ENCODE results near the gene ZNF775.
"Not testable (repeated sequence)": the region's sequence is repeated elsewhere in the genome, so short reads cannot be mapped to it uniquely, and the experiment has no call there.

Gene ZNF775

GRCh38 chr7:150383710-150384397 lies 4.7 kb downstream of the ZNF775 start:
- DNase-seq, result no peak

GRCh38 chr7:150384406-150385301 lies 5.5 kb downstream of the ZNF775 start:
- no peak for DNase-seq

GRCh38 chr7:150385302-150385723 lies 6.2 kb downstream of the ZNF775 start:
- no peak for DNase-seq

GRCh38 chr7:150385884-150386283 lies 6.8 kb downstream of the ZNF775 start:
- DNase-seq, result not testable (repeated sequence)

- no peak for DNase-seq
Measured at GRCh38 chr7:150388306-150388705, 9.2 kb downstream of the ZNF775 start.

- DNase-seq, result no peak
Measured at GRCh38 chr7:150388709-150389531, 9.8 kb downstream of the ZNF775 start.

- no peak for DNase-seq
Measured at GRCh38 chr7:150389532-150389816, 10.3 kb downstream of the ZNF775 start.

- DNase-seq, result no peak
Measured at GRCh38 chr7:150390205-150390604, 11.1 kb downstream of the ZNF775 start.

- DNase-seq, result no peak
Measured at GRCh38 chr7:150393325-150393724, 14.2 kb downstream of the ZNF775 start.

GRCh38 chr7:150396426-150396825 lies 17.3 kb downstream of the ZNF775 start:
- no peak for DNase-seq

- no peak for DNase-seq
Measured at GRCh38 chr7:150396851-150397260, 17.7 kb downstream of the ZNF775 start.

GRCh38 chr7:150397346-150398107 lies 18.4 kb downstream of the ZNF775 start:
- no peak for DNase-seq

GRCh38 chr7:150398108-150398964 lies 19.2 kb downstream of the ZNF775 start:
- DNase-seq, result no peak

GRCh38 chr7:150398965-150399320 lies 19.8 kb downstream of the ZNF775 start:
- DNase-seq, result no peak

GRCh38 chr7:150399421-150400007 lies 20.4 kb downstream of the ZNF775 start:
- DNase-seq, result no peak

GRCh38 chr7:150400008-150400787 lies 21.1 kb downstream of the ZNF775 start:
- no peak for DNase-seq

GRCh38 chr7:150400788-150401423 lies 21.8 kb downstream of the ZNF775 start:
- DNase-seq, result no peak

GRCh38 chr7:150401424-150401790 lies 22.3 kb downstream of the ZNF775 start:
- DNase-seq, result no peak

GRCh38 chr7:150401861-150402631 lies 22.9 kb downstream of the ZNF775 start:
- DNase-seq, result no peak
